Astrocyte (in vitro differentiated cells and primary cell): ENCODE data around the gene LEPROT. TPM values are rescaled to one million over a fixed set of nuclear protein-coding genes. Genes with fewer than 3 reads are reported as not detected.

Experiments used
- DNase-seq: peaks from one replicate; pipeline ENCODE4 v3.0.0-alpha.2; 2010; ENCODE audit warnings: low read depth
- FAIRE-seq: peaks from 2 replicates; lab custom pipeline; 2011; peaks lifted over from hg19 to GRCh38; lab: Jason Lieb, UNC
- H2AFZ ChIP-seq: 2 replicates; pipeline ENCODE4 v1.6.0; 2012; ENCODE audit warnings: low read depth, low read length, inconsistent platforms
- H3K27ac ChIP-seq: 2 replicates; pipeline ENCODE4 v1.5.1; 2011; ENCODE audit warnings: low read depth, low read length, inconsistent platforms
- H3K27me3 ChIP-seq: 2 replicates; pipeline ENCODE4 v1.6.0; 2011; ENCODE audit warnings: low read length, inconsistent platforms; ENCODE audit not compliant: insufficient read depth
- H3K36me3 ChIP-seq: 2 replicates; pipeline ENCODE4 v1.5.1; 2011; ENCODE audit warnings: low read length, inconsistent platforms; ENCODE audit not compliant: insufficient read depth
- H3K4me1 ChIP-seq: 2 replicates; pipeline ENCODE4 v1.5.1; 2011; ENCODE audit warnings: low read length, inconsistent platforms; ENCODE audit not compliant: insufficient read depth
- H3K4me2 ChIP-seq: 2 replicates; pipeline ENCODE4 v1.6.0; 2012; ENCODE audit warnings: low read length, inconsistent platforms
- H3K4me3 ChIP-seq: 2 replicates; pipeline ENCODE4 v1.5.1; 2011; ENCODE audit warnings: low read depth, mild to moderate bottlenecking, low read length, inconsistent platforms; ENCODE audit not compliant: insufficient read depth
- H3K79me2 ChIP-seq: 2 replicates; pipeline ENCODE4 v1.6.0; 2012; ENCODE audit warnings: mild to moderate bottlenecking, low read length, inconsistent platforms; ENCODE audit not compliant: insufficient read depth
- H3K9ac ChIP-seq: 2 replicates; pipeline ENCODE4 v1.6.0; 2012; ENCODE audit warnings: mild to moderate bottlenecking, low read length, inconsistent platforms
- H3K9me3 ChIP-seq: 2 replicates; pipeline ENCODE4 v1.5.1; 2012; ENCODE audit warnings: low read depth, mild to moderate bottlenecking, low read length, inconsistent platforms; ENCODE audit not compliant: insufficient read depth
- H4K20me1 ChIP-seq: 2 replicates; pipeline ENCODE4 v1.6.0; 2012; ENCODE audit warnings: low read length, inconsistent platforms; ENCODE audit not compliant: insufficient read depth
- H3K27ac Mint-ChIP-seq: one replicate; pipeline ENCODE4 v1.8.0; 2021; ENCODE audit warnings: mild to moderate bottlenecking, mixed read lengths; ENCODE audit not compliant: unreplicated experiment
- H3K27me3 Mint-ChIP-seq: one replicate; pipeline ENCODE4 v1.8.0; 2021; ENCODE audit warnings: low read depth, mixed read lengths; ENCODE audit not compliant: unreplicated experiment
- H3K36me3 Mint-ChIP-seq: one replicate; pipeline ENCODE4 v1.8.0; 2021; ENCODE audit warnings: low read depth, mixed read lengths; ENCODE audit not compliant: unreplicated experiment
- H3K4me1 Mint-ChIP-seq: one replicate; pipeline ENCODE4 v1.8.0; 2021; ENCODE audit warnings: low read depth, mixed read lengths; ENCODE audit not compliant: unreplicated experiment
- H3K4me3 Mint-ChIP-seq: one replicate; pipeline ENCODE4 v1.8.0; 2021; ENCODE audit warnings: mild to moderate bottlenecking, moderate library complexity, mixed read lengths; ENCODE audit not compliant: unreplicated experiment
- H3K9me3 Mint-ChIP-seq: one replicate; pipeline ENCODE4 v1.8.0; 2021; ENCODE audit warnings: mild to moderate bottlenecking, mixed read lengths; ENCODE audit not compliant: unreplicated experiment
- CTCF ChIP-seq: IDR thresholded peaks from 2 replicates; pipeline ENCODE4 v1.5.1; 2011; ENCODE audit warnings: low read depth, mild to moderate bottlenecking, inconsistent platforms, low read length, moderate library complexity; ENCODE audit not compliant: insufficient read depth
- EZH2 ChIP-seq: IDR thresholded peaks from 2 replicates; pipeline ENCODE4 v1.6.1; 2012; ENCODE audit warnings: mild to moderate bottlenecking, low read length, inconsistent platforms; ENCODE audit not compliant: insufficient read depth
- total RNA-seq: library from RNA; stranded (reverse); gene quantifications from 2 replicates; pipeline ENCODE4 v1.2.1, GENCODE V29; 2021

Gene LEPROT
- total RNA-seq, 1 donor from 2014 or later, result 99.4 TPM

- Histone ChIP-seq H3K9ac (no peak overlapping the region), H4K20me1 (no peaks in the 10 kb centered on the region), H3K27me3 (no peaks in the 10 kb centered on the region), H3K4me2 (no peak overlapping the region), H2AFZ (no peak overlapping the region), H3K27ac (no peak overlapping the region), H3K4me1 (peaks cover 21% of the 10 kb centered on the region), H3K79me2 (peaks cover 11% of the 10 kb centered on the region), H3K36me3 (no peaks in the 10 kb centered on the region), H3K4me3 (no peak overlapping the region), H3K9me3 (no peaks in the 10 kb centered on the region)
- no peak overlapping the region for H3K27ac Mint-ChIP-seq
- no peak for FAIRE-seq
- DNase-seq, result no peak
- TF ChIP-seq CTCF, result no peak
- no peak for TF ChIP-seq EZH2
- no peaks in the 10 kb centered on the region for H3K9me3 Mint-ChIP-seq
- H3K4me3 Mint-ChIP-seq, result no peak overlapping the region
- H3K4me1 Mint-ChIP-seq, result peaks cover 13% of the 10 kb centered on the region
- no peaks in the 10 kb centered on the region for H3K27me3 Mint-ChIP-seq
- no peaks in the 10 kb centered on the region for H3K36me3 Mint-ChIP-seq
Measured at GRCh38 chr1:65416767-65417166, 3.7 kb upstream of the LEPROT start.

GRCh38 chr1:65417729-65418128 lies 2.7 kb upstream of the LEPROT start:
- H3K9me3 Mint-ChIP-seq, result no peaks in the 10 kb centered on the region
- Histone ChIP-seq H3K79me2 (peaks cover 20% of the 10 kb centered on the region), H3K9ac (no peak overlapping the region), H3K9me3 (no peaks in the 10 kb centered on the region), H3K4me1 (peaks cover 26% of the 10 kb centered on the region), H3K27me3 (no peaks in the 10 kb centered on the region), H4K20me1 (no peaks in the 10 kb centered on the region), H3K4me3 (no peak overlapping the region), H2AFZ (no peak overlapping the region), H3K4me2 (no peak overlapping the region), H3K36me3 (no peaks in the 10 kb centered on the region), H3K27ac (no peak overlapping the region)
- FAIRE-seq, result no peak
- no peaks in the 10 kb centered on the region for H3K27me3 Mint-ChIP-seq
- no peak overlapping the region for H3K4me3 Mint-ChIP-seq
- no peak for TF ChIP-seq EZH2
- no peak for TF ChIP-seq CTCF
- no peaks in the 10 kb centered on the region for H3K36me3 Mint-ChIP-seq
- no peak for DNase-seq
- H3K4me1 Mint-ChIP-seq, result peaks cover 9% of the 10 kb centered on the region
- H3K27ac Mint-ChIP-seq, result no peak overlapping the region

- H3K4me3 ChIP-seq, result no peak overlapping the region
- no peak for FAIRE-seq
Measured at GRCh38 chr1:65418522-65419185, 1.8 kb upstream of the LEPROT start.

More at GRCh38 chr1:65418522-65419185, 1.8 kb upstream of the LEPROT start:
- Histone ChIP-seq H3K36me3 (no peaks in the 10 kb centered on the region), H3K9me3 (no peaks in the 10 kb centered on the region), H3K27me3 (no peaks in the 10 kb centered on the region), H3K4me2 (peak overlapping the region; percentile 86), H3K27ac (peak overlapping the region; percentile 19), H3K9ac (no peak overlapping the region), H3K79me2 (peaks cover 29% of the 10 kb centered on the region), H3K4me1 (peaks cover 30% of the 10 kb centered on the region), H4K20me1 (no peaks in the 10 kb centered on the region), H2AFZ (peak overlapping the region; percentile 92)
- Mint-ChIP-seq H3K27me3 (no peaks in the 10 kb centered on the region), H3K27ac (no peak overlapping the region), H3K4me3 (peak overlapping the region; percentile 47), H3K36me3 (no peaks in the 10 kb centered on the region), H3K9me3 (no peaks in the 10 kb centered on the region), H3K4me1 (peaks cover 9% of the 10 kb centered on the region)
- no peak for DNase-seq
- TF ChIP-seq CTCF (no peak), EZH2 (no peak)
